HepG2 (cell line): ENCODE measurements around the gene CAD.
A peak's percentile ranks its signal among the peaks of the same experiment; 100 is the strongest.

ENCODE experiments used
- ZBTB43 ChIP-seq: sonication (generic); formaldehyde crosslinking; conservative IDR thresholded peaks from 2 replicates; pipeline ENCODE4 v1.4.0; 2020; ENCODE audit warnings: missing genetic modification reagents
- ZFX ChIP-seq: sonication (generic); formaldehyde crosslinking; IDR thresholded peaks from 2 replicates; pipeline ENCODE4 v1.4.0; 2020; ENCODE audit warnings: mild to moderate bottlenecking, low read depth, missing genetic modification reagents, moderate library complexity

GRCh38 chr2:27171351-27171848, 45.8 kb upstream of the CAD start:
- peak; percentile 97 for TF ChIP-seq ZBTB43 (CRISPR knock-in tag)
- peak; percentile 76 for TF ChIP-seq ZFX (CRISPR knock-in tag)
